Right lobe of liver (tissue), 6 donors: ENCODE data around the gene IP6K3. TPM values are rescaled to one million over a fixed set of nuclear protein-coding genes. Genes with fewer than 3 reads are reported as not detected.
A peak's percentile ranks its signal among the peaks of the same experiment; 100 is the strongest.

Experiments used
- ATAC-seq, 4 donors: fragments of 200-7000 bp; cut with Tn5 transposase; one replicate each; pipeline ENCODE4 v1.9.1; 2020; ENCODE audit warnings: mild to moderate bottlenecking in 4 of 4, moderate library complexity in 4 of 4
- DNase-seq, 3 donors: peaks; one replicate each; pipeline ENCODE4 v3.0.0-alpha.2; 2020
- H3K27ac ChIP-seq, 3 donors: fragments of 200-600 bp; one replicate each; pipeline ENCODE4 v1.8.0; 2022
- H3K27me3 ChIP-seq, 2 donors: fragments of 200-600 bp; one replicate each; pipeline ENCODE4 v1.8.0; 2022
- H3K36me3 ChIP-seq, 4 donors: fragments of 200-600 bp; sonication (generic) in 1 of 4; one replicate each; pipeline versions ENCODE4 v1.5.1 to v1.8.0; 2017 to 2022; ENCODE audit warnings: control low read depth in 1 of 4
- H3K4me1 ChIP-seq, 4 donors: fragments of 200-600 bp; sonication (generic) in 1 of 4; one replicate each; pipeline versions ENCODE4 v1.5.1 to v1.8.0; 2017 to 2022; ENCODE audit warnings: control low read depth in 1 of 4
- H3K4me3 ChIP-seq, 3 donors: fragments of 200-600 bp; one replicate each; pipeline ENCODE4 v1.8.0; 2022
- H3K9me3 ChIP-seq, 4 donors: fragments of 200-600 bp; sonication (generic) in 1 of 4; one replicate each; pipeline versions ENCODE4 v1.5.1 to v1.8.0; 2017 to 2022; ENCODE audit warnings: control low read depth in 1 of 4
- CTCF ChIP-seq, 4 donors: fragments of 200-600 bp in 3 of 4; fragments of 450-650 bp in 1 of 4; IDR thresholded peaks; one replicate each; pipeline versions ENCODE4 v1.5.1 to v1.8.0; 2016 to 2022; ENCODE audit warnings: antibody characterized with exemption in 4 of 4, mild to moderate bottlenecking in 2 of 4
- POLR2A ChIP-seq: fragments of 450-650 bp; IDR thresholded peaks from one replicate; pipeline ENCODE4 v1.6.1; 2017; ENCODE audit warnings: antibody characterized with exemption, mild to moderate bottlenecking
- WGBS: methylation state at CpG from one replicate; pipeline ENCODE4 v1.1.6; 2018; ENCODE audit warnings: low coverage, low lambda C conversion rate; ENCODE audit not compliant: insufficient coverage; ENCODE audit errors: missing lambda C conversion rate; 5-methylcytosine and 5-hydroxymethylcytosine counted together
- intact Hi-C, 2 donors: fragments of 100-400 bp; cut with DNase I; formaldehyde crosslinking; loops; one replicate each; pipeline versions ENCODE4 v1.11.2 to v1.14.1; 2022
- total RNA-seq, 6 experiments: library from RNA; depleted of rRNA in 2 of 6; stranded (reverse); fragments of >200 nt in 2 of 6; fragmentation: NEBNext Ultra II Directional in 3 of 6; extraction: Animal tissue kit (Norgen Biotek cat#: 25700) in 3 of 6; gene quantifications; one replicate each; pipeline versions ENCODE4 v1.1.0 to v1.2.4, GENCODE V29; 2016 to 2023
- donor health status: DM: no; HTN: yes; CAD: no.
- donor health status: DM: no; HTN: no; CAD: no.
- donor health status: DM: no; HTN: no; CAD: no.
- donor health status: DM: no; HTN: yes; CAD: no.
- donor health status: DM: no; HTN: yes; CAD: no.

IP6K3 gene
- total RNA-seq, 6 experiments from 2014 or later = 4.8 to 28.0 (median 9.7) TPM

GRCh38 chr6:33787346-33787953, 40.7 kb upstream of the IP6K3 start:
- Histone ChIP-seq H3K4me1 (peaks cover 0 to 23% (median 2%) of the 10 kb centered on the region in 4 donors), H3K9me3 (no peaks in the 10 kb centered on the region), H3K27me3 (no peaks in the 10 kb centered on the region), H3K4me3 (peak overlapping the region; percentile 81 to 97 (median 92)), H3K27ac (peak overlapping the region; percentile 91 to 95 (median 94)), H3K36me3 (peaks cover 6 to 22% (median 10%) of the 10 kb centered on the region in 4 donors)
- TF ChIP-seq POLR2A (no peak), CTCF (IDR thresholded peaks at IDR 0.05) (no peak)
- no peak for ATAC-seq
- no peak for DNase-seq
- intact Hi-C loops = no loop called here
- WGBS = 34% methylated on average over 7 of the region's 7 CpGs

GRCh38 chr6:33786736-33787135, 40.0 kb upstream of the IP6K3 start:
- DNase-seq (no peak), ATAC-seq (no peak)
- H3K27me3 ChIP-seq = no peaks in the 10 kb centered on the region
- H3K27ac ChIP-seq = peak overlapping the region in 2 of 3 donors; percentile 29 to 94
- TF ChIP-seq CTCF (IDR thresholded peaks at IDR 0.05) (no peak), POLR2A (no peak)
- intact Hi-C loops = no loop called here
- H3K9me3 ChIP-seq = no peaks in the 10 kb centered on the region
- peaks cover 0 to 23% (median 2%) of the 10 kb centered on the region in 4 donors for H3K4me1 ChIP-seq
- H3K36me3 ChIP-seq = peaks cover 6 to 28% (median 10%) of the 10 kb centered on the region in 4 donors
- 82% methylated on average over 3 of the region's 3 CpGs for WGBS
- no peak overlapping the region for H3K4me3 ChIP-seq

GRCh38 chr6:33785778-33786177, 39.1 kb upstream of the IP6K3 start:
- H3K4me1 ChIP-seq = peaks cover 0 to 23% (median 2%) of the 10 kb centered on the region in 4 donors
- H3K27ac ChIP-seq = no peak overlapping the region
- H3K9me3 ChIP-seq = no peaks in the 10 kb centered on the region
- peaks cover 6 to 32% (median 11%) of the 10 kb centered on the region in 4 donors for H3K36me3 ChIP-seq
- no peak overlapping the region for H3K4me3 ChIP-seq
- ATAC-seq = no peak
- H3K27me3 ChIP-seq = no peaks in the 10 kb centered on the region
- no peak for DNase-seq
- TF ChIP-seq CTCF (IDR thresholded peaks at IDR 0.05) = no peak
- no peak for TF ChIP-seq POLR2A
- 56% methylated on average over 2 of the region's 3 CpGs for WGBS
- intact Hi-C loops = no loop called here

GRCh38 chr6:33784787-33785186, 38.1 kb upstream of the IP6K3 start:
- 53% methylated on average over 4 of the region's 13 CpGs for whole genome bisulfite sequencing
- Histone ChIP-seq H3K4me1 (peaks cover 0 to 23% (median 2%) of the 10 kb centered on the region in 4 donors), H3K4me3 (no peak overlapping the region), H3K9me3 (no peaks in the 10 kb centered on the region), H3K36me3 (peaks cover 9 to 42% (median 18%) of the 10 kb centered on the region in 4 donors), H3K27ac (no peak overlapping the region), H3K27me3 (no peaks in the 10 kb centered on the region)
- DNase-seq (no peak), ATAC-seq (no peak)
- intact Hi-C loops = no loop called here
- TF ChIP-seq POLR2A = no peak

GRCh38 chr6:33783781-33784520, 37.2 kb upstream of the IP6K3 start:
- peaks cover 15 to 50% (median 23%) of the 10 kb centered on the region in 4 donors for H3K36me3 ChIP-seq
- TF ChIP-seq POLR2A (no peak), CTCF (IDR thresholded peaks at IDR 0.05) (no peak)
- ATAC-seq (no peak), DNase-seq (no peak)
- 89% methylated on average over 8 of the region's 10 CpGs for WGBS
- H3K27me3 ChIP-seq = no peaks in the 10 kb centered on the region
- no peak overlapping the region for H3K27ac ChIP-seq
- H3K4me3 ChIP-seq = no peak overlapping the region
- no peaks in the 10 kb centered on the region for H3K9me3 ChIP-seq
- intact Hi-C loops = no loop called here
- H3K4me1 ChIP-seq = peaks cover 0 to 19% (median 2%) of the 10 kb centered on the region in 4 donors
